ENCODE measurements around the gene AGAP1.

- no peak for TF ChIP-seq EP300 (IDR thresholded peaks at IDR 0.05)
- TF ChIP-seq CTCF (IDR thresholded peaks at IDR 0.05), result no peak
- TF ChIP-seq POLR2A (IDR thresholded peaks at IDR 0.05), result no peak
These were observed 88.9 kb downstream of the AGAP1 start for GRCh38 chr2:235582729-235583128.
